Calu3 (cell line): Measurements from ENCODE around the gene PTPN20. TPM values are rescaled to one million over a fixed set of nuclear protein-coding genes. Genes with fewer than 3 reads are reported as not detected.
"Not testable (repeated sequence)": the region's sequence is repeated elsewhere in the genome, so short reads cannot be mapped to it uniquely, and the experiment has no call there.

Experiments
- Bru-seq: library from RNA; stranded (reverse); fragments of 400-500 nt; gene quantifications from one replicate; lab custom pipeline; 2021; lab: Mats Ljungman, UMichigan
- BruChase-seq, 2 experiments: library from RNA; stranded (reverse); fragments of 400-500 nt; gene quantifications; one replicate each; lab custom pipeline; 2021; lab: Mats Ljungman, UMichigan
- BruUV-seq: library from RNA; stranded (reverse); fragments of 400-500 nt; replicated peaks from 2 replicates; lab custom pipeline; 2021; lab: Mats Ljungman, UMichigan
- CTCF ChIA-PET: fragments of 300-600 bp; sonication (Branson Sonifier 250); formaldehyde crosslinking; loops from one replicate; lab custom pipeline; 2022; ENCODE audit warnings: antibody characterized with exemption; lab: Charles Lee
- DNase-seq: peaks from one replicate; pipeline ENCODE4 v3.0.0; 2022
- H3K27ac Mint-ChIP-seq: one replicate; pipeline ENCODE4 v1.8.0; 2022; ENCODE audit warnings: mixed read lengths; ENCODE audit not compliant: unreplicated experiment
- H3K27me3 Mint-ChIP-seq: one replicate; pipeline ENCODE4 v1.8.0; 2022; ENCODE audit warnings: mixed read lengths; ENCODE audit not compliant: unreplicated experiment
- H3K36me3 Mint-ChIP-seq: one replicate; pipeline ENCODE4 v1.8.0; 2022; ENCODE audit warnings: mild to moderate bottlenecking, moderate library complexity, mixed read lengths; ENCODE audit not compliant: insufficient read depth, unreplicated experiment
- H3K4me1 Mint-ChIP-seq: one replicate; pipeline ENCODE4 v1.8.0; 2022; ENCODE audit warnings: mild to moderate bottlenecking, low read depth, mixed read lengths; ENCODE audit not compliant: unreplicated experiment
- H3K4me3 Mint-ChIP-seq: one replicate; pipeline ENCODE4 v1.8.0; 2022; ENCODE audit warnings: mild to moderate bottlenecking, low read depth, moderate library complexity, mixed read lengths; ENCODE audit not compliant: unreplicated experiment
- H3K9me3 Mint-ChIP-seq: one replicate; pipeline ENCODE4 v1.8.0; 2022; ENCODE audit warnings: low read depth, mixed read lengths; ENCODE audit not compliant: unreplicated experiment
- intact Hi-C: fragments of 100-400 bp; cut with micrococcal nuclease; formaldehyde crosslinking; loops from one replicate; pipeline ENCODE4 v1.10.0; 2022; ENCODE audit not compliant: unreplicated experiment
- long read RNA-seq: library from polyadenylated mRNA; stranded (forward); transcript quantifications from one replicate; pipeline ENCODE4 v2.0.0, GENCODE V29; 2022
- total RNA-seq: library from RNA; stranded (reverse); gene quantifications from 2 replicates; pipeline ENCODE4 v1.2.3, GENCODE V29; 2022

The PTPN20 gene
- total RNA-seq (5.1 and 7.1 TPM in 2 replicates), Bru-seq, nascent RNA (percentile 53 among the genes with signal in this experiment), BruChase-seq, experiment 1, labeled RNA remaining after a 6-hour chase (percentile 50 among the genes with signal in this experiment), BruChase-seq, experiment 2, labeled RNA remaining after a 2-hour chase (percentile 55 among the genes with signal in this experiment)
- long read RNA-seq, partial matches to known transcripts, result 1 of 12 reads
- long read RNA-seq, other reads (novel, unspliced or antisense), result 9 of 12 reads

- BruUV-seq, intact Hi-C loops, H3K27ac Mint-ChIP-seq, H3K27me3 Mint-ChIP-seq, H3K36me3 Mint-ChIP-seq, H3K9me3 Mint-ChIP-seq, CTCF ChIA-PET, H3K4me1 Mint-ChIP-seq: not testable (repeated sequence)
- DNase-seq, result peak; percentile 21
- H3K4me3 Mint-ChIP-seq, result peak within 1 kb of the TSS; percentile 50
Observed at GRCh38 chr10:46911144-46911876, at the start of gene PTPN20. Gene PTPN20 (plus strand): TSS chr10:46911428. CDS start chr10:46932500, 21,072 bp downstream.

- H3K27me3 Mint-ChIP-seq, CTCF ChIA-PET, H3K27ac Mint-ChIP-seq, H3K36me3 Mint-ChIP-seq, H3K9me3 Mint-ChIP-seq, BruUV-seq, DNase-seq, H3K4me3 Mint-ChIP-seq, intact Hi-C loops, H3K4me1 Mint-ChIP-seq: not testable (repeated sequence)
Observed at GRCh38 chr10:46869716-46870115, 41.5 kb upstream of the PTPN20 start.

- H3K9me3 Mint-ChIP-seq, H3K27ac Mint-ChIP-seq, H3K27me3 Mint-ChIP-seq, H3K4me1 Mint-ChIP-seq, DNase-seq, BruUV-seq, H3K36me3 Mint-ChIP-seq, CTCF ChIA-PET, H3K4me3 Mint-ChIP-seq, intact Hi-C loops: not testable (repeated sequence)
Observed at GRCh38 chr10:46871583-46871982, 39.6 kb upstream of the PTPN20 start.

GRCh38 chr10:46875304-46875703, 35.9 kb upstream of the PTPN20 start:
- intact Hi-C loops, H3K36me3 Mint-ChIP-seq, BruUV-seq, DNase-seq, H3K4me3 Mint-ChIP-seq, H3K27ac Mint-ChIP-seq, H3K27me3 Mint-ChIP-seq, H3K9me3 Mint-ChIP-seq, H3K4me1 Mint-ChIP-seq, CTCF ChIA-PET: not testable (repeated sequence)

- intact Hi-C loops, CTCF ChIA-PET, H3K9me3 Mint-ChIP-seq, BruUV-seq, H3K4me3 Mint-ChIP-seq, DNase-seq, H3K27me3 Mint-ChIP-seq, H3K36me3 Mint-ChIP-seq, H3K4me1 Mint-ChIP-seq, H3K27ac Mint-ChIP-seq: not testable (repeated sequence)
Observed at GRCh38 chr10:46876773-46877172, 34.5 kb upstream of the PTPN20 start.

- H3K9me3 Mint-ChIP-seq, H3K4me1 Mint-ChIP-seq, BruUV-seq, CTCF ChIA-PET, DNase-seq, H3K4me3 Mint-ChIP-seq, H3K36me3 Mint-ChIP-seq, H3K27me3 Mint-ChIP-seq, intact Hi-C loops, H3K27ac Mint-ChIP-seq: not testable (repeated sequence)
Observed at GRCh38 chr10:46878761-46879160, 32.5 kb upstream of the PTPN20 start.

- peak; percentile 52 for DNase-seq
- intact Hi-C loops, H3K4me1 Mint-ChIP-seq, CTCF ChIA-PET, H3K36me3 Mint-ChIP-seq, H3K27me3 Mint-ChIP-seq, H3K27ac Mint-ChIP-seq, BruUV-seq, H3K9me3 Mint-ChIP-seq, H3K4me3 Mint-ChIP-seq: not testable (repeated sequence)
Observed at GRCh38 chr10:46890813-46891611, 20.2 kb upstream of the PTPN20 start.

GRCh38 chr10:46896762-46897692, 14.2 kb upstream of the PTPN20 start:
- BruUV-seq, H3K4me1 Mint-ChIP-seq: not testable (repeated sequence)

GRCh38 chr10:46901247-46901646, 10.0 kb upstream of the PTPN20 start:
- H3K27me3 Mint-ChIP-seq, BruUV-seq, H3K4me3 Mint-ChIP-seq, intact Hi-C loops, H3K4me1 Mint-ChIP-seq, CTCF ChIA-PET, H3K36me3 Mint-ChIP-seq, H3K9me3 Mint-ChIP-seq, DNase-seq, H3K27ac Mint-ChIP-seq: not testable (repeated sequence)

More at GRCh38 chr10:46896762-46897692, 14.2 kb upstream of the PTPN20 start:
- H3K27ac Mint-ChIP-seq, intact Hi-C loops, H3K9me3 Mint-ChIP-seq, DNase-seq, H3K36me3 Mint-ChIP-seq, CTCF ChIA-PET, H3K27me3 Mint-ChIP-seq, H3K4me3 Mint-ChIP-seq: not testable (repeated sequence)
